ENCODE data around the gene FANCM.
"Not testable (repeated sequence)": the region's sequence is repeated elsewhere in the genome, so short reads cannot be mapped to it uniquely, and the experiment has no call there.

The FANCM gene

DNA sequence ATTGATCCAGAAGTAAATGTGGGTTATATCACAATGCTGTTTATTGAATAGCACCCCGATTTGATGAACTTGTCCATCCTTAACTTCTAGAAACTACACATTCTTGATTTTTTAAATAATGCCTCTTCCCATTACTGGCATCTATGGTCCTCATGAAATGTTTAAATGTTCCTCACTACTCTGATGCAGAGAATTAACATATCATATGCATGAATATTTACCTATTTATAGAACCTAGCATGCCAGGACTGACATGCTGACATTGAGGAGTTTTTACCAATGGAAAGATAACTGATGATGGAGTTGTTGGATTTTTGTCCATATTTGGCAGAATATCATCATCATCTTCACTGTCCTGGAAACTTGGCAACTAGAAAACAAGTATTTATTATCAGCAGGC lies 74.4 kb downstream of the FANCM start:
- TF ChIP-seq, protein P1, sequence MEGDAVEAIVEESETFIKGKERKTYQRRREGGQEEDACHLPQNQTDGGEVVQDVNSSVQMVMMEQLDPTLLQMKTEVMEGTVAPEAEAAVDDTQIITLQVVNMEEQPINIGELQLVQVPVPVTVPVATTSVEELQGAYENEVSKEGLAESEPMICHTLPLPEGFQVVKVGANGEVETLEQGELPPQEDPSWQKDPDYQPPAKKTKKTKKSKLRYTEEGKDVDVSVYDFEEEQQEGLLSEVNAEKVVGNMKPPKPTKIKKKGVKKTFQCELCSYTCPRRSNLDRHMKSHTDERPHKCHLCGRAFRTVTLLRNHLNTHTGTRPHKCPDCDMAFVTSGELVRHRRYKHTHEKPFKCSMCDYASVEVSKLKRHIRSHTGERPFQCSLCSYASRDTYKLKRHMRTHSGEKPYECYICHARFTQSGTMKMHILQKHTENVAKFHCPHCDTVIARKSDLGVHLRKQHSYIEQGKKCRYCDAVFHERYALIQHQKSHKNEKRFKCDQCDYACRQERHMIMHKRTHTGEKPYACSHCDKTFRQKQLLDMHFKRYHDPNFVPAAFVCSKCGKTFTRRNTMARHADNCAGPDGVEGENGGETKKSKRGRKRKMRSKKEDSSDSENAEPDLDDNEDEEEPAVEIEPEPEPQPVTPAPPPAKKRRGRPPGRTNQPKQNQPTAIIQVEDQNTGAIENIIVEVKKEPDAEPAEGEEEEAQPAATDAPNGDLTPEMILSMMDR (conservative IDR thresholded peaks at IDR 0.05) = no peak
- no peak for TF ChIP-seq ZFX (IDR thresholded peaks at IDR 0.05)

DNA sequence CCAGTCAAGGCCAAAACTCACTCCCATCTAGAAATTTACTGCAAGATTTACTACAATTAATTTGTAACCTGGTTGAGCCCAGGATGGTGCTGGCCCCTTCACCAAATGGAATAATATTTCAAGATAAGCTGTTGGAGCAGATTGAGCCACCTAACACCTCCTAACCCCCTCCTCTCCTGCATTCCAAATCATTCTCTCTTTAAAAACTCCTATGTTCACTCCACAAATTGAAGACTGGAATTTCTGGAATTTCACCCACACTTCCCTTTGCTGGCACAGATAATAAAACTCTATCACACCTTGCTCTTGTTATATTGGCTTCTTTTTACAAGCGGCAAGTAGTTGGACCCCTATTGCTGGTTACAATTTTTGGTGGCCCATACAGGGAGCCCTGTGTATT lies 75.6 kb downstream of the FANCM start:
- no peak overlapping the region for H3K27ac ChIP-seq
- no peak for TF ChIP-seq ZFX (IDR thresholded peaks at IDR 0.05)
- TF ChIP-seq, protein P1 (conservative IDR thresholded peaks at IDR 0.05) = no peak

More for the DNA sequence above, 74.4 kb downstream of the FANCM start:
- H3K27ac ChIP-seq = no peak overlapping the region

DNA sequence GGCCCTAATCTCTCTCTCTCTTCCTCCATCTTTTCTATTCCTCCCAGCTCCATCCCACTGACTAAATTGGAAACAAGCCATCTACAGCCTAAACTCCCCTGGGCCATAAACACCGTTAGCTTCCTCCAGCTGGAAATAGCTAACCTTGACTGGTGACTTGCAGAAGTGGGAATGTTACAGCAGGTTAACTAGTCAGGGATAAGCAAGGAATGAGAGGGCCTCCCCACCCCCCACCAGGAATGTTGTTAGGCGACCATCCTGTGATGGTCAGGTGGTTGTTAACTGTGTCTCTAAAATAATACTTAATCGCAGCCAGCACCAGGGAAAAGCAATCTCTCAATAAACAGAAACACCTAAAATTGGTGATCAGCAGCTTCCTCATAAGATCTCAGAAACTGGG lies 76.5 kb downstream of the FANCM start:
- no peak overlapping the region for H3K27ac ChIP-seq
- TF ChIP-seq ZFX (IDR thresholded peaks at IDR 0.05) = no peak
- TF ChIP-seq, protein P1 (conservative IDR thresholded peaks at IDR 0.05) = no peak

DNA sequence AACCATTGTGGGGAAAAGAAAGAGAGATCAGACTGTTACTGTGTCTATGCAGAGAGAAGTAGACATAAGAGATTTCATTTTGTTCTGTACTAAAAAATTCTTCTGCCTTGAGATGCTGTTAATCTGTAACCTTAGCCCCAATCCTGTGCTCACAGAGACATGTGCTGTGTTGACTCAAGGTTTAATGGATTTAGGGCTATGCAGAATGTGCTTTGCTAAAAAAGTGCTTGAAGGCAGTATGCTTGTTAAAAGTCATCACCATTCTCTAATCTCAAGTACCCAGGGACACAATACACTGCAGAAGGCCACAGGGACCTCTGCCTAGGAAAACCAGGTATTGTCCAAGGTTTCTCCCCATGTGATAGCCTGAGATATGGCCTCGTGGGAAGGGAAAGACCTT lies 78.0 kb downstream of the FANCM start:
- not testable (repeated sequence) for H3K27ac ChIP-seq

DNA sequence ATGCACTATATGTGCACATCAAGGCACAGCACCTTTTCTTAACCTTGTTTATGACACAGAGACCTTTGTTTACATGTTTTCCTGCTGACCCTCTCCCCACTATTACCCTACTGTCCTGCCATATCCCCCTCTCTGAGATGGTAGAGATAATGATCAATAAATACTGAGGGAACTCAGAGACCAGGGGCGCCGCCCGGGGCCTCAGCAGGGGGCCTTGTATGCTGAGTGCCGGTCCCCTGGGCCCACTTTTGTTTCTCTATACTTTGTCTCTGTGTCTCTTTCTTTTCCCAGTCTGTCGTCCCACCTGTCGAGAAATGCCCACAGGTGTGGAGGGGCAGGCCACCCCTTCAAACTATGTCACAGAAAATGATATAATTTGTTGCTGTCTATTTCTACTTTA lies 78.6 kb downstream of the FANCM start:
- not testable (repeated sequence) for H3K27ac ChIP-seq

DNA sequence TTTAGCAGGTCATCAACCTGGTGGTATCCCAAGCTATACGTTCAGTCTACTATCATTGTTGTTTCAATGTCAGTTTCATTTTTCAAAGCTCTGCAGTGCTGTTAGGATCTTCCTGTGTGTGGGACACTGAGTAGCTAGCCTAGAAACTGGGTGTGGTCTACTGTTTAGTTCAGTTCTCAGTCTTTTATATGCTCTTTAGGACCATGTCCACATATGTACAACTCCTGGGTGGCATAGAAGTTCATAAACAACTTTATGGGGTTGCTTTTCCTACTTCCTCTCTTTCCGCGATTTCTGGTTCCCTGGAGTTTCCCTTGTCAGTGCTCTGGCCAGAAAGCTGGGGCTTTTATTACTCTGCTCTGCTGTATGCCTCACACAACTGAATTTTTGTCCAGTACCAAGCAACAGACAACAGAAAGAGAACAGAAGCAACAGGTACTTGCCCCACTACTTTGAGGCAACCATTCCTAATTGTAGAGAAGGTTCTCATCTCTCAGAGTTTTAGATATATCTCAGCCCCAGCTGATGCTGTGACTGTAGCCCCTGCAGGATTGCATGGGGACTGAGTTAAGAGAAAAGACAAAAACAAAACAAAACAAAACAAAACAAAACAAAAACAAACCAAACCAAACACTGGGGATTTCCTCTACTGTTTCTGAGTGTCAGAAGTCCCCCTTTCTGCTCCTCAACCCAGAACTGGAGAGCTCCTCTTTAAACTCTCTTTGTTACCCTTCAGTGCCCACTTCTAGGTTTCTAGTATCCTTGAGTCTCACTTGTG lies 86.9 kb downstream of the FANCM start:
- no peak overlapping the region for H3K27ac ChIP-seq
- TF ChIP-seq ZFX (IDR thresholded peaks at IDR 0.05) = no peak
- TF ChIP-seq, protein P1 (conservative IDR thresholded peaks at IDR 0.05) = no peak

DNA sequence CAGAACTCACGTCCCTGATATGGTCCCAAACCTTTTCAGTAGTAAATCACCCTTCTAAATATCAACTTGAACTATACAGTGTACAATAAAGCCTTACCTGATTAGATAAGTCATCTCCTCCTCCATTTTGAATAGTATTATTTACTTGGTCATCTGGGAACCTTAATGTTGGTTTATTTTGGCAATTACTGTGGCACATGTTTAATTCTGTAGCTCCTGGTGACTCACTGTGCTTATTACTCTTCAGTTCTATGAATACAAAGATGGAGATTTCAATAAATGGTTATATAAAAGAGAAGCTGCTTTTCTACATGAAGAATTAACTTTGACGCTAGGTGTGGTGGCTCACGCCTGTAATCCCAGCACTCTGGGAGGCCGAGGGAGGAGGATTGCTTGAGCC lies 91.8 kb downstream of the FANCM start:
- no peak for TF ChIP-seq ZFX (IDR thresholded peaks at IDR 0.05)
- TF ChIP-seq, protein P1 (conservative IDR thresholded peaks at IDR 0.05) = no peak

DNA sequence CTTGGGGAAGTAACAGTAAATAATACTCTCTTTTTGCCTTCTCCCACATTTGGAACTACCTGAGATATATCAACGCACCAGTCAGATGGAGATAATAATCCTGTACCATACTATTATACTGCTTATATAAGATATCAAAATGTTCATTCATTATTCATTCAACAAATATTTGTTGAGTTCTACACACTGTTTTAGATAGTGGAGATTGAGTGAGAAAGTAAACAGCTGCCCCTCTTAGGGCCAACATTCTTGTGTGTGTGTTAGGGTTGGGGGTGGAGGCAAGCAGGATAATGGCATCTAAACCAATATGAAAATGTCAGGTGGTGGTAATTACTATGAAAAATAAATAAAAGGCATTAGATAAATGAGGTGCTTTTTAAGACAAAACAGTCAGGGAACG lies 103.3 kb downstream of the FANCM start:
- H3K27ac ChIP-seq = no peak overlapping the region
- TF ChIP-seq, protein P1 (conservative IDR thresholded peaks at IDR 0.05) = no peak
- no peak for TF ChIP-seq ZFX (IDR thresholded peaks at IDR 0.05)

More for the DNA sequence above, 91.8 kb downstream of the FANCM start:
- no peak overlapping the region for H3K27ac ChIP-seq

Data from C4-2B (cell line).